DMS79 treated with DMSO at 0.1 percent for 48 hours (cell line): ENCODE data around the gene FAM222B.
"Not testable (repeated sequence)": the region's sequence is repeated elsewhere in the genome, so short reads cannot be mapped to it uniquely, and the experiment has no call there.

Source experiments
- DNase-seq: peaks from one replicate; lab custom pipeline; 2025; lab: John Stamatoyannopoulos, UW

The FAM222B gene

GRCh38 chr17:28841901-28842281 lies 699 bp downstream of the FAM222B start:
- DNase-seq, result no peak

- no peak for DNase-seq
These were observed 3.4 kb downstream of the FAM222B start for GRCh38 chr17:28839221-28839620.

GRCh38 chr17:28836541-28836940 lies 6.0 kb downstream of the FAM222B start:
- DNase-seq, result not testable (repeated sequence)

- DNase-seq, result no peak
These were observed 8.2 kb downstream of the FAM222B start for GRCh38 chr17:28834420-28834819.

- no peak for DNase-seq
These were observed 14.1 kb downstream of the FAM222B start for GRCh38 chr17:28828294-28829040.

GRCh38 chr17:28827672-28828071 lies 14.9 kb downstream of the FAM222B start:
- DNase-seq, result no peak

GRCh38 chr17:28819582-28819981 lies 23.0 kb downstream of the FAM222B start:
- no peak for DNase-seq

- no peak for DNase-seq
These were observed 23.8 kb downstream of the FAM222B start for GRCh38 chr17:28818819-28819221.

GRCh38 chr17:28816540-28816939 lies 26.1 kb downstream of the FAM222B start:
- DNase-seq, result no peak

GRCh38 chr17:28812748-28813377 lies 29.7 kb downstream of the FAM222B start:
- DNase-seq, result peak; percentile 92

GRCh38 chr17:28812091-28812747 lies 30.4 kb downstream of the FAM222B start:
- DNase-seq, result peak; percentile 96

GRCh38 chr17:28811651-28812090 lies 30.9 kb downstream of the FAM222B start:
- DNase-seq, result peak; percentile 57

GRCh38 chr17:28810437-28810836 lies 32.2 kb downstream of the FAM222B start:
- no peak for DNase-seq

- no peak for DNase-seq
These were observed 34.5 kb downstream of the FAM222B start for GRCh38 chr17:28807925-28808634.

GRCh38 chr17:28796062-28796461 lies 46.5 kb downstream of the FAM222B start:
- DNase-seq, result no peak

GRCh38 chr17:28794846-28795441 lies 47.6 kb downstream of the FAM222B start:
- DNase-seq, result not testable (repeated sequence)

- DNase-seq, result no peak
These were observed 49.5 kb downstream of the FAM222B start for GRCh38 chr17:28792877-28793661.

- no peak for DNase-seq
These were observed 54.5 kb downstream of the FAM222B start for GRCh38 chr17:28788100-28788499.

- DNase-seq, result no peak
These were observed 59.4 kb downstream of the FAM222B start for GRCh38 chr17:28783161-28783560.

- not testable (repeated sequence) for DNase-seq
These were observed 63.0 kb downstream of the FAM222B start for GRCh38 chr17:28779601-28780000.

GRCh38 chr17:28777178-28777577 lies 65.4 kb downstream of the FAM222B start:
- no peak for DNase-seq
